Amygdala (tissue), 56 donors: ENCODE measurements around the gene CCDC8.
A peak's percentile ranks its signal among the peaks of the same experiment; 100 is the strongest.
"Not testable (repeated sequence)": the region's sequence is repeated elsewhere in the genome, so short reads cannot be mapped to it uniquely, and the experiment has no call there.

Experiments used
- DNase-seq, 56 donors: peaks; one replicate each; lab custom pipeline; 2025; lab: John Stamatoyannopoulos, UW

CCDC8 gene

DNA sequence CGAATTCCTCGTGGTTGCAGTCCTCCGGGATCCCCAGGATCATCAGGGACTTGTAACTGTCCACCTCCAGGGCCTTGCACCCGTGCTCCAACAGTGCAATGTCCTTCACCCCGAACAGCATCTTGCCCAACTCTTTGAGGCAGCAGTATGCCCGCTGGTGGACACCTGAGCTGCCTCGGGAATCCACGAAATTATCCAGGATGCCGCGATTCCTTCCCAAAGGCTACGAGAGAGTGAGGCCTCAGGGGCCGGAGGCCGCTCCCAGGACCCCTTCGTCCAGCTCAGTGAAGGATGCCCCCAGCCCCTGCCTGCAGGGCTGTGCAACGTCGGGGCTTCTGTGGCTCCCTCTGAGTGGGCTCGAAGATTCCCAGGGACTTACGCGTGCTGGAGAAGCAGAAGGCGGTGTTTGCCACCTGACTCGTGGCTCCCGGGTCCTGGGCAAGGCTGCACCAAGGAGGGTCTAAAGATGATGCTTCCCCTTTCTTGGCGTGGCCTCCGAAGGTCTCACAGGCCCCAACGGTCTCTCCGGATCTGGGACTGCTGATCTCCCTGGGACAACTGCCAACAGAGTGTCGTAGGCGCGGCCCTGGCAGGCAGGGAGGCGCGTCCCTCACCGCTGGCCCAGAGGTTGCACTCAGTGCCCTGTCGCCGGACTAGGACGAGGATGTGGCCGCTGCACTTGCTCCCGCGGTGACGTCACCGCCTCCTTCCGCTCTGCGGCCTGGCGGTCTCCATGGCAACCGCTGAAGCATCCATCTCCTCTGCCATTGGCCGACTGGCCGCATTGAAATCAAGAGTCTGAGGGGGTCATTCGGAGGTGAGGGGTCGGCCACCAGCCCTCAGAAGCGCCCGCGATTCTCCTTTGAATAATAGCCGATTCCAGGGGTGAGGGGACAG is 15.1 kb upstream of the CCDC8 start, which contains the start of gene PNMA8C:
PNMA8C (minus strand) TSS at position 698 of the 897 bp plus-strand sequence; CDS start at position 121, 577 bp downstream.
- peak in 55 of 56 donors; percentile 15 to 96 (median 74) for DNase-seq

DNA sequence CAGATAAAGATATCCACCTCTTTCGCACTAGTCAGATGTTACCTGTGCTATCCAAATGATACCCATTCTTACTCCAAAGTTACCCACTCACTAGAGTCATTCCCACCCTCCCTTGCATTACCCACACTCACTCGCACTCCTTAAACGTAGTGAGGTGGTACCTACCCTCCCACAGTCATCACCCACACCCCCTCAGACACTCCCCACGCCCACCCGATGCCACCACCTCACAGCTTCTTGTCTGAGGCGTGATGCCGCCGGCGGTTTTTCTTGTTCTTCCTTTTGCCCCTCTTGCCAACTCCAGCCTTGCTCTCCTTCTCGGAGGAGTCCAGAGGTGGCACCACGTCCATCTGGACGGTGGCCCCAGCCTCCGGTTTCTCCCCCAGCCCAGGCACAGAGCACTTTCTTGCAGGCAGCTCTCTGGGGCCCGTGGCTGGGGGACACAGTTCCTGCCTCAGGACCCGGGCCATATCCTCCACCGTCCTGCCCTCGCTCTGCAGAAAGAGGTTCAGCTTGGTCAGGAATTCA is 14.2 kb upstream of the CCDC8 start:
- DNase-seq: peak in 3 of 56 donors; percentile 11 to 34 (median 15)

DNA sequence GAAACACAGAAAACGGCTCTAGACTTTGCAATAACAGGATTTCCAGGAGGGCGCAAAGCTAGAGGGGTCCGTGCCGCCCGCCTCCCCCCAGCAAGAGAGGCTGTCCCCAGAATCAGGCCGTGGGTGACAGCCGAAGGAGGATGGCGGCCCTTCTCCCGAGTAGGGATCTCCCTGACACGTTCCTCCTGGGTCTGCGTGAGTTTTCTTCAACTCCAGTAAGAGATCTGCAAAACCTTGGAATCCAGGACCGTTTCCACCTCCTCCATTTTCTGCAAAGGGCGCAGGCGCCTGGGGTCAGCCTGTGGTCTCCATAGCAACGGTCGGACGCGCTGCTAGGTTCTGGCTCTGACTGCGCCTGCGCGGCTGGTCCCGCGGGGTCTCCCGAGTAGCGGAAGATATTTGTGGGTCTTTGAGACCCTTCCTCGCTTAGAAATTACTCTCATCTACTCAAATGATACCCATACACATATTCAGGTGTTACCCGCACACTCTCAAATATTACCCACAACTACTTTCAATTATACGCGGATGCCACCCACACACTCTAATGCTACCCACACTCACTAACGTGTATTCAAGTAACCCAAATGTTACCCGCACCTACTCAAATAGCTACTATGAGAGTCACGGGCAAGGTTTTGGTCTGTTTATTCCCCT is 13.3 kb upstream of the CCDC8 start:
- peak in 53 of 56 donors; percentile 20 to 89 (median 68) for DNase-seq

DNA sequence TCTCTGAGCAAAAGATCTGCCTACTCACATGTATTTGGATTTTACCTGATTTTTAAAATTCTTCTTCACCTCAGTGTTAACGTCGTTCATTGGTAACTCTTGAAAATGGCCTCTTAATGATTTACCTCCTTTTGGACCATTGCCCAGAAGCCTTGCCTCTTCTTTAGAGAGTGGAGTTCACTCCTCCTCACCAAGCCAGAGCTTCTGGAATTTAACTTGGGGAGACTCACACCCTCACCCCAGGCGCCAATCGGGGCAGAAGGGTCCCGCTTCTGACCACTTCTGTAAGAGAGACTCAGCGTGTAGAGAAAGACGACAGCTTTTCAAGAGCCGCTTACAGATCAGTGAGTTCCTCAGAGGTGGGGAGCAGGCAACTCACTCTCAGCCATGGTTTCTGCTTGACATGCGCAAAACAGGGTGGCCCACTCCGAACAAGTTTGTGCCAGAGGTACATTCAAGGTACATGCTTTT is 12.7 kb upstream of the CCDC8 start:
- peak in 5 of 56 donors; percentile 34 to 64 (median 44) for DNase-seq

DNA sequence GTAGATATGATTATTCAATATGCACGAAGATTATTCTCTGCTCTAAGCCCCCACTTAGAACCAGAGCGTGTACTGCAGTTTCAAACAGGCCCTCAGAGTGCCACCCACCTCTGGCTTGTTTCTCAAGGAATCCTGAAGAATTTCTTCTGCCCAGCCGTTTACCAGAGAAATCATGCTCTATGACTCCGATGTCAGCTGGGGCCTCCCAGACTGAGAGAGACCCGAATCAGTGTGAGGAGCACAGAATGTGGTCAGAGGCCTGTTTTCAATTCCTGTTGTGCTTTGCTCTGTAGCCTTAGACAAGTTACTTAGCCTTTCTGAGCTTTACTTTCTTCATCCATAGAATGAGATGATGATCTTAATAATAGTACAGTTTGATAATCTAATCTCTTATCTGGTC is 9.8 kb upstream of the CCDC8 start:
- no peak for DNase-seq

DNA sequence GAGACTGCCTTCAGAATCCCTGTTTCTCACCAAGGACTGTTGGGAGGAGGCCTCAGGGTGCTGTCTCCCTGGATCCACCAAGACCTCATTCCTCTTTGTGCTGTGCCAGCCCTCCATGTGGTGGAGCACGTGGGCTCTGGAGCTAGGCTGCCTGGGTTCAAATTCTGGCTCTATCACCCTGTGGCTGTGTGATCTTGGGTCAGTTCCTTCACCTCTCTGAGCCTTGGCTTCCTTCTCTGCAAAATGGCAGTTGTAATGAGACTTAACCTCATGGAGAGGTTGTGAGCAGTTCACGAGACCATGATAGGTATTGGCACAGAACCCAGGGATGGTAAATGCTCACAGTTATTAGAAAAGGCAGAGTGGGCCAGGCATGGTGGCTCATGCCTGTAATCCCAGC is 9.0 kb upstream of the CCDC8 start:
- DNase-seq: no peak

DNA sequence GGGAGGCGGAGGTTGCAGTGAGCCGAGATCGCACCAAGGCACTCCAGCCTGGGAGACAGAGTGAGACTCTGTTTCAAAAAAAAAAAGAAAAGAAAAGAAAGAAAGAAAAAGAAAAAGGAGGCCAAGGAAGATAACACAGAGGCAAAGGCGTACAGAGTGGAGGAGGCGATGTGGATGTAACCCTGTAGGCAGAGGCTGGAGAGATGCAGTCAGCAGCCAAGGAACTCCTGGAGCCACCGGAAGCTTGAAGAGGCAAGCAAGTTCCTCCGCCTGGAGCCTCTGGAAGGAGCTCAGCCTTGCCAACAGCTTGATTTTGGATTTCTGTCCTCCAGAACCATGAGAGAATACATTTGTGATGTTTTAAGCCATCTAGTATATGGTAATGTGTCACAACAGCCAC is 6.7 kb upstream of the CCDC8 start:
- DNase-seq: no peak

DNA sequence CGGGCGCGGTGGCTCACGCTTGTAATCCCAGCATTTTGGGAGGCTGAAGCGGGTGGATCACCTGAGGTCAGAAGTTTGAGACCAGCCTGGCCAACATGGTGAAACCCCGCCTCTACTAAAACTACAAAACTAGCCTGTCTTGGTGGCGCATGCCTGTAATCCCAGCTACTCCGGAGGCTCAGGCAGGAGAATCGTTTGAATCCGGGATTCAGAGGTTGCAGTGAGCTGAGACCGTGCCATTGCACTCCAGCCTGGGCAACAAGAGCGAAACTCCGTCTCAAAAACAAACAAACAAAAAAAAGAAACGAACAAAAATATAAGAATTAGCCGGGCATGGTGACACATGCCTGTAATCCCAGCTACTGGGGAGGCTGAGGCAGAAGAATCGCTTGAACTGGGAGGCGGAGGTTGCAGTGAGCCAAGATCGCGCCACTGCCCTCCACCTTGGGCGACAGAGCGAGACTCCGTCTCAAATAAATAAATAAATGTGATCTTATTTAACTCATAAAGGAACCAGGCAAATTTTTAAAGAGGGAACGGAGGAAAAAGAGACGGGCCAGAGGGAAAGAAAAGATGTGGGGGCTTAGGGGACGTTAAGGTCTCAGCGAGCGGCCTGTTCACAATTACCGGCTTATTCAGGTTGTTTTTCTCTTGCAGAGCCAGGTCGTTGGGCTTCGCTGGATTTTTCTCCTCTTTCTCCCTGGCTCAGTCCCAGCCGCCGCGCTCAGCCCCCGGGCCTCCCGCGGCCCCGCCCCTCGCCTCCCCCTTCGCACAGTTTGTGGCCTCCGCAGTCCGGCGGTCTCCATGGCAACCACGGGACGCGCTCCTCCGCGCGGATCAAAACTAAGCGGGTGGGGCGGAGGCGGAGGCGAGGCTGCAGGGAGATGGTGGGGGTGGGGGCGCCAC is 2.7 kb upstream of the CCDC8 start:
- DNase-seq: peak in 51 of 56 donors; percentile 18 to 86 (median 67)

DNA sequence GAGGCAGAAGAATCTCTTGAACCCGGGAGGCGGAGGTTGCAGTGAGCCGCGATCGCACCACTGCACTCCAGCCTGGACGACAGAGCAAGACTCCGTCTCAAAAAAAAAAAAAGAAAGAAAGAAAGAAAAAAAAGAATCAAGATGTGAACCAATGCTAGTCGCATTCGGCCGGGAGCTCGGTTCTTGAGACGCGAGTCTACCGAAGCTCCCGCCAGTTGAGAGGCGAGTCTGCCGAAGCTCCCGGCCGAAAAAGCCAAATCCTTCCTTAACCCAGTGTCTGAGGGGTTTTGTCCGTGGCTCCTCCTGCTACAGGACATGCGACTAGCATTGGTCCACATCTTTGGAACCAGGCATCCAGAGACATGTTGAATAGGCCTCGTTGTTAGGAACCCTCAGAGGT is 1.5 kb upstream of the CCDC8 start:
- not testable (repeated sequence) for DNase-seq

DNA sequence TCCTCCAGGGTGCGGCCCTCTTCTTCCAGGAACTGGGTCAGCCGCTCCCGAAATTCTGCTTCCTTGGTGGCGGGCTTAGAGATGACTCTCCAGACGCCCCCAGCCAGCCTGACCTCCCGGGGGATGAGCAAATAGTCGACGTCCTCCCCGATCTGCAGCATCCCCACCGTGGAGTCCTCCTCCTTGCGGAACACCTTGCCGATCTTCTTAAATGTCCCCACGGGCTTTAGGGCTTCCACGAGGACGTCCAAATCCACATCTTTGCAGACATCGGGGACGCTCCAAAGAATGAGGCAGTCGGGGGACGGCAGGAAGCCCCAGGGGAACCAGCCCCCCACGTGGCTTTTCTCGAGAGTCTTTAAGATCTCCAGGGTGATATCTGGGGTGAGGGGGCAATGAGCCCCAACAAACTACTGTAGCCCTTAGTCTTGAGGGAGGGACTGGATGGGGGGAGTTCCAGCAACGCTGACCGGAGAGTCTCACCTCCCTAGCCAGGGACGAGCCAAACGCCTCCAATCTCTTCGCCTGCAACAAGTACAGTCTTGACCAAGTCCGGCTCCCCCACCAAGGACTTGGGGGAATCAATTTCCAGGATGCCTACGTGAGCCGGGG is 608 bp downstream of the CCDC8 start:
- no peak for DNase-seq

DNA sequence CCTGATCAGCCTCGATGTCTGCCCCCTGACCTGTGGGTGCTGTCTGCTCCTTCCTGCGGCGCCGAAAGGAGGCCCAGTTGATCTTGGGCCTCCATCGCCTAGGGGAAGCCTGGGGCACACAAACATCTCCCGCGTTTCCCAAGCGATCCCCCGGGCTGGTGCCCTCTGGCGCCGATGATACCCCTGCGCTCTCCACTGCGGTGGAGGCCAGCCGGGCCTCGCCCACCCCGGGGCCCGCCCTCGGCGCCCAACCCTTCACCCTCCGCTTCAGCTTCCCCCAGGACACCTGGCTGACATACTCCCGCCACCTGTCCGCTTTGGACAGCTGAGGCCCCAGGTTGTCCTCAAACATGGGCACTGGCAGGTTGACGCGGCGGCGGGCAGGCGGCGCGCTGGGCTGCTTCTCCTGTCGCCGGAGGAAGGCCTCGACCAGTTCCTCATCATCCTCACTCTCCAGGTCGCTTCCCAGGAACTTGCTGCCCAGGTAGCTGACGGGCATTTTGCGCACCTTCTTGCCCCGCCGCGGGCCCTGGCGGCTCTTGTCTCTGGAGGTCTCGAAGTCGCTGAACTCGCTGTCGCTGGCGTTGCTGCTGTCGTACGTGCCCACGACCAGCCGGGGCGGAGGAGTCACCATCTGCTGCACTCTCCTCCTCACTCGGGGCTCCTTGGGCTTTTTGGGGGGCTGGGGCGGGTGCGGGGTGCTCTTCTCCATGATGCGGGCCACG is 1.3 kb downstream of the CCDC8 start:
- DNase-seq: no peak

DNA sequence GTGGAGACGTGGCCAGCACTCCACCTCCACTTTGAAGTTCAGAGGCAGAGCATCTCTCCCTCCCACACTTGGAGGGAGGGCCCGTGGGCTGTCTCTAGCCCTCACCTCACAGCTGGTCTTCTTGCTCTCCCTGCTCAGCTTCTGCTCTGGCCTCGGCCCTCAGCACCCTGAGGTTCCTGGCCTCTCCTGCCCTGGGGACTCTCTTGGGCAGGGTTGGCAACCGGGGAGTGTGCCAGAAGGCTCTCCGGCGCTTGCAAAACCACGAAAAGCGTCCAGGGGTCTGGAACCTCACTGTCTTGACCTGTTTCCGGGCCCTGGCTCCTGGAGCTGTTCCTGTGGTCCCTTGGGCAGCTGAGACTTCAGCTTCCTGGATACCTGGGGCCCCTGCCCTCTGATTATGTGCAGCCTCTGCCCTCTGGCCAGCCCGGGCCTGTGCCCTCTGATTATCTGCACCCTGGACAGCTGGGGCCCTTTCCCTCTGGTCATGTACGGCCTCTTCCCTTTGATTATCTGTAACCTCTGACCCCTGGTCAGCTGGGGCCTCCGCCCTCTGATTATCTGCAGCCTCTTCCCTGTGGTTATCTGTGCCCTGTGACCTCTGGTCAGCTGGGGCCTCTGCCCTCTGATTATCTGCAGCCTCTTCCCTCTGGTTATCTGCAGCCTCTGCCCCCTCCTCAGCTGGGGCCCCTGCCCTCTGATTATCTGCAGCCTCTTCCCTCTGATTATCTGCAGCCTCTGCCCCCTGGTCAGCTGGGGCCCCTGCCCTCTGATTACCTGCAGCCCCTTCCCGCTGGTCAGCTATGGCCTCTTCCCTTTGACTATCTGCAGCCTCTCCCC is 2.1 kb downstream of the CCDC8 start:
- DNase-seq: no peak

DNA sequence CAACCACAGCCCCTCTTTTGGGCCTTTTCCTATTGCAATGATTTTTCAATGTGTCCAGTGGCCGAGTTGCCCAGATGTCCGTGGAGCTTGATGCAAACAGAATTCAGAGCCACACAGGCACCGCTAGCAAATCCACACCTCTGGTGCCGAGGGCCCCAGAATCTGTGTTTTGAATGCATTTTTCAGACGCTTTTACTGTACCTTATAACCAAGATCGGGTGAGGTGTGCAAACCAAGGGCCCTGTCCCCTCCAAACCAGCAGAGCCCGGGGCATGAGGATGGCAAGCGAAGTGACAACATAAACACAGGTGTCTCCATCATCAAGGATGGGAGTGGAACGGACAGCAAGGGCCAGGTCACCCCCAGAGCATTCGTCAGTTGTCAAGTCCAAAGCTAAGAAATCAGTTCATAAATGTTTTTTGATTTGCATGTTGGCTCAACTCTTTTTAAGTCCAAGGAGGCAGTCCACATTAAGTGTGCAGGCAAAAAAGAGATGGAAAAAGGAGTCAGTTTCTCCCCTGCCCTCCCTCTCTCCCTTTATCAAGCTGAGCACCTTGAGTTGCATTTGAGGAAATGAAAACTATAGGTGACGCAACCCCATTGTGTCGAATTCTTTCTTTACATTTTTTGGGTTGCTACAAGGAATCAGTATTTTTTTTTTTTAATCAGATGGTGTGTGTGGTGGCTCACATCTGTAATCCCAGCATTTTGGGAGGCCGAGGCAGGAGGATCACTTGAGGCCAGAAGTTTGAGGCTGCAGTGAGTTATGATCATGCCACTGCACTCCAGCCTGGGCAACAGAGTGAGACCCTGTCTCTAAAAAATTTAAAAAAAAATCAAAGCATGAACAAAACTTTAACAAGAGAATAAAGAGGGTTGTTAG is 2.9 kb downstream of the CCDC8 start:
- DNase-seq: no peak

DNA sequence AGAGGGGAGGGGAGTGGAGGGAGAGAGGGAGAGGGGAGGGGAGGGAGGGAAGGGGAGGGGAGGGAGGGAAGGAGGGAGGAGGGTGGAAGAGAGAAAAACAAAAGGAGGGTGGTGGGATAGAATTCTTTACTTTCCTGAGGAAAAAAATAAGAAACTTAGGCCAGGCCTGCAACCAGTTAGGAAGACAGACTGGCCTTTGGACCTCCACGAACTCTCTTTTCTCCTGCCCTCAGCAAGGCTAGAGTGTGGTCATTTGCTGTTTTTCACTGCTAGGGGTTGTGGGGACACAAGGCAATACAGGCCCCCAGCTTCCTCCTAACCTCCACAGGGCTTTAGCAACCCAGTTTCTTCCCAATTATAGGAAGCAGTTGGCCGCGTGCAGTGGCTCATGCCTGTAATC is 4.2 kb downstream of the CCDC8 start:
- DNase-seq: no peak

DNA sequence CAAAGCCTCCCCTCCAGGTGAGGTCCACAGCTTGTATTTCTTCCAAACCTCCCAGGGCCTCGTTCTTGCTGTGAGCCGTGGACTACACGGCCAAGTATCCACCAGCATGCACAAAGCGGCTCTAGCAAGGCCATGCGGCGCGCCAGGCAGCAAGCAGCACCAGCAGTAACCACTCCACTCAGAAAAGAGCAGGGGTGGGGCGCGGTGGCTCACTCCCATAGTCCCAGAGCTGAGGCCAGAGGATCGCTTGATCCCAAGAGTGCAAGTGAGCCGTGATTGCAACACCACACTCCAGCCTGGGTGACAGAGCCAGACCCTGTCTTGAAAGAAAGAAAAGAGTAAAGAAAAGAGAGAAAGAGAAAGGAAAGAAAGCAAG is 4.7 kb downstream of the CCDC8 start:
- DNase-seq: peak in 23 of 56 donors; percentile 11 to 71 (median 40)

DNA sequence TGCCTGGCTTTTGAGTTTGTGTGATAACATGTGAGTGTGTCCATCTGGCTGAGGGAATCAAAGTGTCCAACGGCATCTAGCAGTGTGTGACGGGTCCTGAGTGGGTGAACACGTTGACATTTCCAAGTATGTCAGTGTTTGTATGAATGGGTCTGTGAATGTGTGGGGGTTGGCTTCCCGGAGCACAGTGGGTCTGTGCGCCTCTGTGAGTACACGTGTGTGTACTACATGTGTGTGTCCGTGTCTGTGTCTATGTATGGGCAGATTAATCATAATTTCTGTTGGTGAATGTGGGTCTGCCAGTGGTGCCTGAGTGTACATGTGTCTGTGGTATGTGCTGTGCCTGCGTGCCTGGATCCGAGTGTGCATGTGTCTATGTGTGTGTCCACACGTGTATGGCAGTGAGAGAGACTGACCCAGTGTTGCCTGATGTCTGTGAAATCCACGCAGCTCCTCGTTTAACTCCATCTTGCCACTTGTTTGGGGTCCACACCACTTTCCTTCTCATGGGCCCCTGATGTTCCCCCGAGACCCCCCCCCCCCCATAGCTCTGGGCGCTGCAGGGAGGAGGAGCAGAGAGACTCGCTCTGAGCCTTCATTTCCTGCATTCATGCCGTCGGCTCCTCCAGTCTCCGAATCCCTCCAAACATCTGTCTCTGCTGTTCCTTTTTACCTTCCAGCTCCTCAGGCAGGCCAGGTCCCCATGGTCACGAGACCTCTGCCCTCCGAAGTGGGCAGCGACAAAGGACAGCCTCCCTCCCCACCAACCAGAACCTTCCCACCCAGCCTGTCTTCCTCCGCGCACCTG is 5.3 kb downstream of the CCDC8 start:
- DNase-seq: peak in 1 of 56 donors; percentile 40
